Adipocyte (in vitro differentiated cells): ENCODE results near the gene HELZ2.

Experiments used
- DNase-seq: peaks from one replicate; pipeline ENCODE4 v3.0.0-alpha.2; 2015; ENCODE audit warnings: low read depth
- H3K27me3 ChIP-seq: replicated peaks from 2 replicates; pipeline ENCODE4 v1.7.0; 2013; ENCODE audit warnings: mild to moderate bottlenecking, low read length, moderate library complexity; ENCODE audit not compliant: control insufficient read depth, insufficient read depth
- H3K36me3 ChIP-seq: 2 replicates; pipeline ENCODE4 v1.7.0; 2013; ENCODE audit warnings: low read length, mild to moderate bottlenecking, moderate library complexity; ENCODE audit not compliant: control insufficient read depth, insufficient read depth, severe bottlenecking
- H3K4me1 ChIP-seq: 2 replicates; pipeline ENCODE4 v1.7.0; 2013; ENCODE audit warnings: mild to moderate bottlenecking, low read length, moderate library complexity; ENCODE audit not compliant: control insufficient read depth, insufficient read depth
- H3K4me3 ChIP-seq: 2 replicates; pipeline ENCODE4 v1.7.0; 2013; ENCODE audit warnings: mild to moderate bottlenecking, low read length, moderate library complexity
- H3K9ac ChIP-seq: 2 replicates; pipeline ENCODE4 v1.7.0; 2013; ENCODE audit warnings: mild to moderate bottlenecking, low read length, moderate library complexity
- H3K9me3 ChIP-seq: 2 replicates; pipeline ENCODE4 v1.7.0; 2013; ENCODE audit warnings: mild to moderate bottlenecking, low read length, moderate library complexity; ENCODE audit not compliant: control insufficient read depth

Gene HELZ2

DNA sequence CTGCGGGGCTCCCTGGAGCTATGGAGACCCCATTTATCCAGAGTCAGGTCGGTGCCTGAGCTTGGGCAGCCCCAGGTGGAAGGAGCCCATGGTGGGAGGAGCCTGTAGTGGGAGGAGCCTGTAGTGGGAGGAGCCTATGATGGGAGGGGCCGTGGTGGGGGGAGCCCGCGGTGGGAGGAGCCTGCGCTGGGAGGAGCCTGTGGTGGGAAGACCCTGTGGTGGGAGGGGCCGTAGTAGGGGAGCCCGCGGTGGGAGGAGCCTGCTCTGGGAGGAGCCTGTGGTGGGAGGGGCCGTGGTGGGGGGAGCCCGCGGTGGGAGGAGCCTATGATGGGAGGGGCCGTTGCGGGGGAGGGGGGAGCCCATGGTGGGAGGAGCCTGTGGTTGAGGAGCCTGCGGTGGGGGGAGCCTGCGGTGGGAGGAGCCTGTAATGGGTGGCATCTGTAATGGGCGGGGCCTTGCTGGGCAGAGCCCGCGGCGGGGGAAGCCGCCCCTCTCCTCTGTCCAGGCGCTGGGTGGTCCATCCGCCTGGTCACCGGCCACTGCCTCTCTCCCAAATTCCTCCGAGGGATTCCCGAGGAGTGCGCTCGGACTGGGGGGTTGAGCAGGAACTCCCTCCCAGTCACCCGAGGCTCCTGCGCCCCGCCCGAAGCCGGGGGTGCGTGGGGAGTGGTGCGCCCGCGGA is 20.6 kb downstream of the HELZ2 start:
- peaks cover 8% of the 10 kb centered on the region for H3K4me1 ChIP-seq
- no peaks in the 10 kb centered on the region for H3K36me3 ChIP-seq
- H3K27me3 ChIP-seq = peaks cover 4% of the 10 kb centered on the region
- H3K9ac ChIP-seq = peak overlapping the region; percentile 72
- H3K9me3 ChIP-seq = no peaks in the 10 kb centered on the region
- peak overlapping the region; percentile 77 for H3K4me3 ChIP-seq
- DNase-seq = peak; percentile 92

DNA sequence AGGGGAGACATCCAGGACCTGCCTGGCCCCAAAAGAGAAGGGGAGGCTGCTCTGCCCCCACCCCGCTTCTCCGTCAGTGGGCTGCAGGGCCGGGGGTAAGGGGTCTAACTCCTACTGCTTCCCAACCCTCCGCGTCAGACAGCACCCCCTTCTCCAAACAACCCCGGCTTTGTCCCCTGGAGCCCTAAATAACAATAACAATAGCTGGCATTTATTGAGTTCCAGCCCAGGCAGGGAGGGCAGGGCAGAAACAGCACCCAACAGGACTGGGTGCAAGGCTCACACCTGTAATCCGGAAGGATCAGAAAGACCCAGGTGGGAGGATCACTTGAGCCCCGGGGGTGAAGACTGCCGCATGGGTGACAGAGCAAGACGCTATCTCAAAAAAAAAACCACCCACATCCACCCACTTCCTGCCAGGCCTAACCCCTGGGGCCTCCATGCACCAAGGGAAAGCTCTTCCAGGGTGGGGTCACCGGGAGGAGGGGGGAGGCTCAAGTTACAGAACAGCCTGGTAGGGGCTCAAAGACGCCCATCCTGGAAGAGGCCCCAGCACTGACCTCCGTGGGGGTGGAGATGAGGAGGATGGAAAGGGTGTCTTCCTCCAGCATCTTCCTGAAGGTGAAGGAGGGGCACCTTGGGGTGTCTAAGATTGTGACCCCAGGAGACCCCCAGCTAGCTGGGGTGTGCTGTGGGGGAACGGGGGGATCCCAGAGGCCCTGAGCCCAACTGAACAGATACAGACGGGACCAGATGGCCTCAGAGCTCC is 21.4 kb downstream of the HELZ2 start:
- no peaks in the 10 kb centered on the region for H3K9me3 ChIP-seq
- no peak overlapping the region for H3K4me3 ChIP-seq
- no peak overlapping the region for H3K9ac ChIP-seq
- no peak for DNase-seq
- H3K4me1 ChIP-seq = peaks cover 8% of the 10 kb centered on the region
- H3K27me3 ChIP-seq = peaks cover 4% of the 10 kb centered on the region
- no peaks in the 10 kb centered on the region for H3K36me3 ChIP-seq

DNA sequence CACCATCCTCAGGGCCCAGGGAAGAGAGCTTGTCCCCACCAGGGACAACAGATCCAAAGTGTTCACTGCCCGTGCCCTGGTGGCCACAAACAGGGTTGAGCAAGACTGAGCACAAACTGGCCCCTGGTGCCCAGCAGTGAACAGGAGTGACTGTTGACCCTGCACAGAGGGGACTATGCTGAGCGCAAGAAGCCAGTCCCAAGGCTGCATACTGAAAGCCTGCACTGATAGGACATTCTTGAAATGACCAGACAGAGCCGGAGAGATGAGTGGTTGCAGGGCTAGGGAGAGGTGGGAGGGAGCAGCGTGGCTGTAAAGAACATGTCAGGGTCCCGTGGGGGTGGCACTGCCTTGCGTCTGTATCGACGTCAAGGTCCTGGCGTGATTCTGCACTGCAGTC is 23.0 kb downstream of the HELZ2 start:
- Histone ChIP-seq H3K27me3 (peaks cover 8% of the 10 kb centered on the region), H3K9ac (peak overlapping the region; percentile 11), H3K9me3 (no peaks in the 10 kb centered on the region), H3K4me1 (peaks cover 8% of the 10 kb centered on the region), H3K4me3 (no peak overlapping the region), H3K36me3 (no peaks in the 10 kb centered on the region)
- no peak for DNase-seq

DNA sequence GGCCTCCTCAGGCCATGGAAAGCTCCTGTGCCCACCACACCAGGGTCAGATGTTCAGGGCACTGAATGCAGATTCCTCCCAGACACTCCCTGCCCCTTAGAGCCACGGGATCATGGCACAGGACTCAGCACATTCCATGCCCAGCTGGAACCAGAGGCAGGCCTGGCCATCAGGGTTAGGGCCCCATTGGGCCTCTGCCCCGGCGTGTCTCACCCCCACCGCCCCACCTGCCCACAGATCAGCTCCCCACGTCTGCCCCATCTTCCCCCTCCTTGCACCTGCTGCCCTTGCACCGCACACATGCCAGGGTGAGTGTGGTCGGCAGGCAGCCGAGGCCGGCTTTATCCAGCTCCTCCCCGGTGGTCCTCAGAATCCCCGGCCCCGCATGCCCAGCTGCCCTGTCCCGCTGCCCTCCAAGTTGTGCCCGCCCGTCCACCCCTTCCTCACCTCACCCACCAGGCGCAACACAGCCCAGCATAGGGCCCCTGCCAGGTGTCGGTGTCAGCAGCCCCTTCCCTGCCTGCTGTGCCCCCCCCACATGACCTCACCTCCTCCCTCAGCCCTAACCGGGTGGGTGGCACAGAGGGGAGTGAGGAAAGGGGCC is 24.3 kb downstream of the HELZ2 start:
- peaks cover 18% of the 10 kb centered on the region for H3K27me3 ChIP-seq
- no peak overlapping the region for H3K4me3 ChIP-seq
- DNase-seq = no peak
- H3K36me3 ChIP-seq = no peaks in the 10 kb centered on the region
- no peak overlapping the region for H3K9ac ChIP-seq
- H3K4me1 ChIP-seq = peaks cover 8% of the 10 kb centered on the region
- no peaks in the 10 kb centered on the region for H3K9me3 ChIP-seq

DNA sequence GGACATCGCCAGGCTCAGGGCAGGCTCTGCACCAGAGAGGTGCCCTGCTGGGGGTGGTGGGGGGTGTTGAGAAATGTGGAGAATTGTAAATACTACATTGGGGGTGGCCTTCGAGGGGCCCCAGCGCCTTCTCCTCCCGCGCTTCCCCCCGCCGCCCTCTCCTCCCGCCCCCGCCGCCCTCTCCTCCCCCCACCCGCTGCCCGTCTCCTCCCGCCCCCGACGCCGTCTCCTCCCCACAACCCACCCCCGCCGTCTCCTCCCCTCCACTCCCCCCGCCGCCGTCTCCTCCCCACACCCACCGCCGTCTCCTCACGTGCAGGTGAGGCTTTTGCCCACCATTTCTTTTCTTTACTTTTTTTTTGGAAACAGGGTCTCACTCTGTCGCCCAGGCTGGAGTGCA is 25.0 kb downstream of the HELZ2 start:
- H3K27me3 ChIP-seq = peaks cover 24% of the 10 kb centered on the region
- no peaks in the 10 kb centered on the region for H3K36me3 ChIP-seq

DNA sequence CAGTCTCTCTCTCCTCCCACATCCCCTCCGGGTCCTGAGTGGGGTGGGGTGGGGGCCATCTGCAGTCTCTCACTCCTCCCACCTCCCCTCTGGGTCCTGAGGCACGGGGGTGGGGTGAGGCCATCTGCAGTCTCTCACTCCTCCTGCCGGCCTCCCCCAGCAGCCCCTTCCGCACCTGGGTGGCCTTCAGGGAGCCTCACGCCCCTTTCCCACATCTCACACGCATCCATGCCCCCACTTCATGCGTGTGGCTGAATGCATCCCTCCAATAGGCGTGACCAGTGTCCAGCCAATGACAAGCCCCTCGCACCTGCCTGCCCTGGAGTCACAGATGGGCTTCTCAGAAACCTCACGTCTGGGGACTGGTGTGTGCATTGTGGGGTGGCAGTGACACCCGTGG is 25.5 kb downstream of the HELZ2 start:
- H3K9me3 ChIP-seq = no peaks in the 10 kb centered on the region
- H3K9ac ChIP-seq = no peak overlapping the region
- H3K27me3 ChIP-seq = peaks cover 24% of the 10 kb centered on the region
- no peak overlapping the region for H3K4me3 ChIP-seq
- no peak for DNase-seq
- no peaks in the 10 kb centered on the region for H3K36me3 ChIP-seq
- peaks cover 8% of the 10 kb centered on the region for H3K4me1 ChIP-seq

More for the DNA sequence above, 25.0 kb downstream of the HELZ2 start:
- Histone ChIP-seq H3K9me3 (no peaks in the 10 kb centered on the region), H3K4me1 (peaks cover 8% of the 10 kb centered on the region), H3K4me3 (no peak overlapping the region), H3K9ac (no peak overlapping the region)
- no peak for DNase-seq

DNA sequence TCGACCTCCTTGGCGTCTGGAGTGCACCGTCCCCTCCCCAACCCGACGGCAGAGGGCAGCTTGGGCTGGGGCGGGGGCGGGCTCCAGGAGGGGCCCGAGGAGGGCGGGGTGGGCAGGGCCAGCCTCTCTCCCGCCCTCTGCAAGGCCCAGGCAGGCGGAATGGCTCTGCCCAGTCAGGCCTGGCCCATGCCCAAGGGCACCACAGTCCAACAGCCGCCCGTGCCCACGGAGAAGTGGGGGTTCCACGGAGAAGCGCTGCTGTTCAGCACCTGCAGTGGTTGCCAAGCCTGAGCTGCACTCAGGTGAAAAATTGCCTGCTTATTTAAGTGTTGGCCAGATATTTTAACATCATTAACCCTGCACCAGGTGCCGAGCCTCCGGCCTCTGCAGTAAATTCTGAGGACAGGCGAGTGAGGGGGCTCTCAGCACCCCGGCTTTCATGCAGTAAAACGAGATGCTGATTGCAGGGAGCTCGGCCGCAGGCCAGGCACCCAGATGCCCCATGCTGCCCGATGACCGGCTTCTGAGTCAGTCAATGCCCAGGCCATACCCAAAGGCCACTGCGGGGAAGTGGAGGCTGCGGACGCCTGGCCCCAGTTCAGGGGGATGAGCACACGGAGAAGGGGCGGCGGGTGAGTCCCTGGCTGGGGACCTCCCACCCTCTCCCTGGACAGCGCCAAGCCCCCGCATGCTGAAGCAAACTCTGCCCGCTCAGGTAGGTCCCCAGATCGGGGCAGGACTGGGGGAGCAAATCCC is 26.1 kb downstream of the HELZ2 start, which contains the start of gene SRMS:
Gene SRMS (minus strand): TSS at position 25 of the 756 bp plus-strand sequence. CDS start 286 bp downstream, outside the sequence.
- H3K9me3 ChIP-seq = no peaks in the 10 kb centered on the region
- H3K36me3 ChIP-seq = no peaks in the 10 kb centered on the region
- peaks cover 24% of the 10 kb centered on the region for H3K27me3 ChIP-seq
- H3K4me3 ChIP-seq = no peak within 1 kb of the TSS
- DNase-seq = no peak
- peaks cover 8% of the 10 kb centered on the region for H3K4me1 ChIP-seq
- H3K9ac ChIP-seq = no peak within 1 kb of the TSS

DNA sequence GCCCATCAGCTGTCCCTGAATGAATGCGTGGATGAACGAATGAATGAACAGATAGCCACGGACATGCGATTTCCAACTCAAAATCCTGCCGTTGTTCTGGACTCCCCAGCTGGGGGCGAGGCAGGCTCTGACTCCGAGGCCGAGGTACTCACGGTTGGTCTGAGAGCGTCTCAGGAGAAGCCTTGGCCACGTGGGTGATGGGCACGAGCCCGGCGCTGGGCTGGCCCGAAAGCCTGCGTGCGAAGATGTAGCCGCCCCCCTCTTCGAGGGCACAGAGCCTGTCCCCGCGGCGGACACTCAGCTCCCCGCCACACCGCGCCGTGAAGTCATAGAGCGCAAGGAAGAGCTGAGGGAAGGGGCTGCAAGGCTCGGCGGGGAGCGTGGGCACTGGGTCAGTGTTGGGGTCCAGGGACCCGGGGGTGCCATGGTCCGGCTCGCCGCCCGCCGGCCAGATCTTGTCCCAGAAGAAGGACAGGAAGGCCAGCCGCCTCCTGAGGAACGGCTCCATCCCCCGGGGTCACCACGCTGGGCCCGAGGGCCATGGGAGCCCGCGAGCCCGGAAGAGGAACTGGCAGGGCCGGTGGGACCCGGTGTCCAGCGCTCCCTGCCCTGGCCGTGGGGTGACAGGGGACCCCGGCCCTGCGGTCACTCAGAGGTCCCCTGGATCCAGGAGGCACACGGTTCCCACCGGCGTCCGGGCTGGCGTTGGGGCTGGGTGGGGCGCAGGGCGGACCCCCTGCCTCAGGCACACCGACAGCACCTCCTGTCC is 26.9 kb downstream of the HELZ2 start:
- H3K4me3 ChIP-seq = no peak overlapping the region
- H3K9me3 ChIP-seq = no peaks in the 10 kb centered on the region
- H3K27me3 ChIP-seq = peaks cover 24% of the 10 kb centered on the region
- no peak overlapping the region for H3K9ac ChIP-seq
- peaks cover 8% of the 10 kb centered on the region for H3K4me1 ChIP-seq
- H3K36me3 ChIP-seq = no peaks in the 10 kb centered on the region
- no peak for DNase-seq

DNA sequence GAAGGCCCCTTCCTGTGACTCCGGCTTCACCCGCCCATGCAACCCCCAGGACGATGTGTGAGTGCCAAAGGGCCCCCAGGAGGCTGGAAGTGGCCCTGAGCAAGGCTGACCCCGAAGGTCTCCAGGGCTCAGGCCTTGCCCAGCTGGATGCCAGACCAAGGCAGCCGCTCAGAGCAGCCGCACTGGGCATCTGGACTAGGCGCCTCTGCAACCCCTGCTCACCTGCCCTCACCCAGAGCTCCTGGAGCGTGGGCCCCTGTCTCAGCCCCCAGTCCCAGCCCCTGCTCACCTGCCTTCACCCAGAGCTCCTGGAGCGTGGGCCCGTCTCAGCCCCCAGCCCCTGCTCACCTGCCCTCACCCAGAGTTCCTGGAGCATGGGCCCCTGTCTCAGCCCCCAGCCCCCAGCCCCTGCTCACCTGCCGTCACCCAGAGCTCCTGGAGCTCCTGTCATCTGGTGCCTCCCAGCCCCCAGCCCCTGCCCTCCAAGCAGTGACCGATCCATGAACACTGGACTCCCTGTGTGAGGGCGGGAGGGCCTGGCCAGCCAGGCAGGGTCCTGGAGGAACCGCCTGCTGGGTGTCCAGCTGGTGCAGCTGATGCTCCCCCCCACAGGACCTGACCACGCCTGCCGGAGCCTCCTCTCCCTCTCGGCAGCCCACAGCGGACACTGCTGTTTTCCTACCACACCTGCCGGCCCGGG is 27.6 kb downstream of the HELZ2 start:
- H3K4me1 ChIP-seq = peaks cover 8% of the 10 kb centered on the region
- DNase-seq = no peak
- H3K27me3 ChIP-seq = peaks cover 26% of the 10 kb centered on the region
- no peaks in the 10 kb centered on the region for H3K36me3 ChIP-seq
- no peak overlapping the region for H3K4me3 ChIP-seq
- no peaks in the 10 kb centered on the region for H3K9me3 ChIP-seq
- no peak overlapping the region for H3K9ac ChIP-seq

DNA sequence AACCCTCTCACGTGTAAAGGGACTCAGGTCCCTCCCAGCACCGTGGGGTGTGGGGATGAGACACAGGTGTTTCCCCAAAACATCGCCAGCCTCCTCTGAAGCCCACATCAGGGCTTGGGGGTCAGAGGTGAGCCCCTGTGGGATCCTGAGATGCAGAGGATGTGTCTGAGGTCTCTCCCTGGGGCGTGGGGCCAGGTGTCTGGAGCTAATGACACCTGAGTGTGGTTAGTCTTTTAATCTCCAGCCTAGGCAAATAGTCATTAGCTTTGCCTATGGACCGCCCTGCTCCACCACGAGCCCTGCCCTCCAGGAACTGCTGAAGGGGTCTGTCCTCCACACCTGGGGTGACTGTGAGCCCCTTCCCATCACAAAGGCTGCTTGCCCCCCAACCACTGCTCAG is 28.2 kb downstream of the HELZ2 start:
- no peak overlapping the region for H3K9ac ChIP-seq
- peaks cover 3% of the 10 kb centered on the region for H3K4me1 ChIP-seq
- no peak for DNase-seq
- H3K36me3 ChIP-seq = no peaks in the 10 kb centered on the region
- H3K27me3 ChIP-seq = peaks cover 26% of the 10 kb centered on the region
- no peak overlapping the region for H3K4me3 ChIP-seq
- no peaks in the 10 kb centered on the region for H3K9me3 ChIP-seq
